ENCODE results near the gene DDX47. TPM values are rescaled to one million over a fixed set of nuclear protein-coding genes. Genes with fewer than 3 reads are reported as not detected.

DDX47 gene
- total and polyA plus RNA-seq, 2 of the 4 experiments (the other 2 are of a cell fraction), result 77.8 to 89.5 TPM

DNA sequence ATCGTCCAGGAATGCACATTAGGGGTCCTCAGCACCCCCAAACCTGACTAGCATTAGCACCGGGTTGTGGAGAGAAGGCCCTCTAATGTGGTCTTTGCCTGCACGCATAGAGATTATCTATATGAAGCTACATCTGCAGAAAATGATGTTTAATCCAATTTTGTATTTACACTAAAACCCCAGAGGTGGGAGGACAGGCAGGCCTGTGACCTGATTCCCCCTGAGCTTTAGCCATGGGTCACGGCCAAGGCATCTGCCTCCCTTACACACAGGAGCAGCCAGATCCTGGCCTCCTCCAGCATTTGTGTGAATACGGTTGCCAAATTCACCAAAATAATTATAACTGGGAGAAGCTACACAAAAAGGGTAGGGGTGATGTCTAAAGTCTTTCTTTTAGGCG, 20.7 kb upstream of the DDX47 start:
- Histone ChIP-seq H4K8ac (ENCODE audit: low read depth in 2 of 2, low read length in 2 of 2) (peak overlapping the region; percentile 11 to 42; a peak in 2 of 4 replicates), H3K14ac (replicated peaks; ENCODE audit: low read depth, low read length) (peak overlapping the region; percentile 62; the same call in 1 of the 2 replicates), H3K23ac (ENCODE audit: low read depth, low read length) (no peak overlapping the region), H3K4me2 (ENCODE audit: low read depth, low read length) (no peak overlapping the region), H3K4me3 (ENCODE audit: insufficient read depth, low read depth, low read length) (no peak overlapping the region), H2BK5ac (ENCODE audit: low read depth, low read length, poor library complexity, severe bottlenecking) (no peak overlapping the region), H3K4me1 (ENCODE audit: control insufficient read depth, insufficient read depth, low read length) (peaks cover 14% of the 10 kb centered on the region), H2AK5ac (ENCODE audit: low read depth, low read length) (peak overlapping the region; percentile 36; the same call in 1 of the 2 replicates), H3K36me3 (ENCODE audit: control insufficient read depth, insufficient read depth, low read length) (no peaks in the 10 kb centered on the region), H2BK20ac (ENCODE audit: low read depth, low read length) (no peak overlapping the region), H2AFZ (replicated peaks; ENCODE audit: low read length, poor library complexity) (no peak overlapping the region), H3K4ac (ENCODE audit: low read depth, low read length) (peak overlapping the region; percentile 27; the same call in 1 of the 2 replicates), H2BK120ac (ENCODE audit: low read depth, low read length) (peak overlapping the region; percentile 54), H3K9me3 (ENCODE audit: control insufficient read depth, insufficient read depth, low read length) (no peaks in the 10 kb centered on the region), H4K91ac (ENCODE audit: insufficient read depth, low read depth, low read length) (peak overlapping the region; percentile 1; the same call in 1 of the 2 replicates), H3K27ac (ENCODE audit: insufficient read depth, low read length) (no peak overlapping the region), H3K9ac (ENCODE audit: low read depth, low read length) (no peak overlapping the region), H2AK9ac (replicated peaks; ENCODE audit: low read depth, low read length, poor library complexity) (no peak overlapping the region), H2BK15ac (ENCODE audit: low read depth, low read length) (peak overlapping the region; percentile 15; the same call in 1 of the 3 replicates), H3K9me1 (ENCODE audit: insufficient read depth, low read length) (0 out of 2 replicates have a peak, but pooled peaks cover 2% of the 10 kb centered on the region), H4K5ac (ENCODE audit: low read depth, low read length) (no peak overlapping the region; the same call in 1 of the 2 replicates), H4K20me1 (ENCODE audit: insufficient read depth, low read length) (no peaks in the 10 kb centered on the region), H3K56ac (ENCODE audit: extremely low read depth, insufficient read depth, low read length) (no peak overlapping the region), H3K79me1 (ENCODE audit: low read depth in 1 of 2, low read length in 2 of 2) (peaks cover 4 to 16% of the 10 kb centered on the region in 2 experiments; a peak in 3 of 4 replicates), H3K27me3 (ENCODE audit: control insufficient read depth, insufficient read depth, low read length) (no peaks in the 10 kb centered on the region), H3K18ac (ENCODE audit: low read depth, low read length) (0 out of 2 replicates have a peak overlapping the region, but pooled peaks have one; percentile 55)
- DNase-seq (no peak), ATAC-seq (ENCODE audit: low read depth) (no peak)
- TF ChIP-seq, protein P1, sequence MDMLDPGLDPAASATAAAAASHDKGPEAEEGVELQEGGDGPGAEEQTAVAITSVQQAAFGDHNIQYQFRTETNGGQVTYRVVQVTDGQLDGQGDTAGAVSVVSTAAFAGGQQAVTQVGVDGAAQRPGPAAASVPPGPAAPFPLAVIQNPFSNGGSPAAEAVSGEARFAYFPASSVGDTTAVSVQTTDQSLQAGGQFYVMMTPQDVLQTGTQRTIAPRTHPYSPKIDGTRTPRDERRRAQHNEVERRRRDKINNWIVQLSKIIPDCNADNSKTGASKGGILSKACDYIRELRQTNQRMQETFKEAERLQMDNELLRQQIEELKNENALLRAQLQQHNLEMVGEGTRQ (IDR thresholded peaks at IDR 0.05; ENCODE audit: low read depth, low read length), result no peak
- TF ChIP-seq CEBPB (IDR thresholded peaks at IDR 0.05; ENCODE audit: low read depth, low read length), result no peak
- no peak for TF ChIP-seq MAFK (IDR thresholded peaks at IDR 0.05; ENCODE audit: low read depth, low read length)
- TF ChIP-seq SMC3 (IDR thresholded peaks at IDR 0.05; ENCODE audit: low read depth, low read length), result no peak
- TF ChIP-seq FOS (IDR thresholded peaks at IDR 0.05; ENCODE audit: low read depth, low read length), result no peak
- no peak for TF ChIP-seq CTCF (conservative IDR thresholded peaks at IDR 0.05; ENCODE audit: low read depth, low read length)
- no peak for TF ChIP-seq BHLHE40 (IDR thresholded peaks at IDR 0.05; ENCODE audit: low read depth, low read length)
- no peak for TF ChIP-seq RFX5 (IDR thresholded peaks at IDR 0.05; ENCODE audit: low read depth, low read length)
- ChIA-PET CTCF (interaction anchor here (0.5 to 1.7 kb wide), 3 partner anchors 20 to 183 kb away, joined by 3 read pairs; no protein-coding TSS in a partner anchor), POLR2A (ENCODE audit: unreplicated experiment) (no interaction called here)
- in situ Hi-C loops (cut with MboI; ENCODE audit: low sequenced_read_pairs) (loop anchor here (10.0 kb wide), 2 partner anchors 192 to 442 kb away; no protein-coding TSS in a partner anchor), intact Hi-C loops (cut with micrococcal nuclease) (no loop called here), dilution Hi-C loops (cut with HindIII; ENCODE audit: low sequenced_read_pairs, unreplicated experiment) (no loop called here)
- no TSS peak for BruUV-seq (replicated peaks)
- WGBS, 2 experiments (ENCODE audit: extremely low coverage in 2 of 2, insufficient read length in 1 of 2), result no CpG with 5 or more reads among the region's 6 CpGs
